CD4-positive, CD25-positive, alpha-beta regulatory T cell (primary cell): ENCODE measurements around the gene AP3S2. TPM values are rescaled to one million over a fixed set of nuclear protein-coding genes. Genes with fewer than 3 reads are reported as not detected.
"Not testable (repeated sequence)": the region's sequence is repeated elsewhere in the genome, so short reads cannot be mapped to it uniquely, and the experiment has no call there.

ENCODE experiments used
- ATAC-seq, 2 donors: fragments of 150-1000 bp; cut with Tn5 transposase; one replicate each; pipeline ENCODE4 v1.10.0; 2021; ENCODE audit warnings: low read depth in 2 of 2, moderate number of reproducible peaks in 2 of 2, moderate library complexity in 1 of 2
- DNase-seq, 3 donors: peaks; one replicate each; pipeline versions ENCODE4 v3.0.0 to v3.0.0-alpha.2; 2012 to 2022; ENCODE audit warnings: mixed read lengths in 1 of 3
- H3K27ac ChIP-seq: one replicate; pipeline ENCODE4 v1.7.0; 2013; ENCODE audit warnings: mild to moderate bottlenecking, low read length; ENCODE audit not compliant: insufficient read depth, poor library complexity, severe bottlenecking
- H3K27me3 ChIP-seq: one replicate; pipeline ENCODE4 v1.7.0; 2013; ENCODE audit warnings: low read length; ENCODE audit not compliant: control insufficient read depth, insufficient read depth
- H3K36me3 ChIP-seq: one replicate; pipeline ENCODE4 v1.7.0; 2013; ENCODE audit warnings: mild to moderate bottlenecking, low read length, moderate library complexity; ENCODE audit not compliant: control insufficient read depth, insufficient read depth
- H3K4me1 ChIP-seq: 2 replicates; pipeline ENCODE4 v1.7.0; 2013; ENCODE audit warnings: mild to moderate bottlenecking, low read length; ENCODE audit not compliant: insufficient read depth, control insufficient read depth, poor library complexity, severe bottlenecking
- H3K4me3 ChIP-seq: one replicate; pipeline ENCODE4 v1.7.0; 2013; ENCODE audit warnings: low read depth, mild to moderate bottlenecking, low read length, moderate library complexity
- H3K9me3 ChIP-seq, 2 experiments: 1 replicate in 1 of 2; 2 replicates in 1 of 2; pipeline ENCODE4 v1.7.0; 2013; ENCODE audit warnings: low read length in 2 of 2, mild to moderate bottlenecking in 1 of 2, moderate library complexity in 1 of 2; ENCODE audit not compliant: control insufficient read depth in 2 of 2
- H3K27ac Mint-ChIP-seq, 3 donors: one replicate each; pipeline ENCODE4 v1.8.0; 2020 to 2022; ENCODE audit warnings: mild to moderate bottlenecking in 3 of 3, mixed read lengths in 3 of 3, moderate library complexity in 2 of 3
- H3K27me3 Mint-ChIP-seq: one replicate; pipeline ENCODE4 v1.8.0; 2022; ENCODE audit warnings: mild to moderate bottlenecking, mixed read lengths
- H3K36me3 Mint-ChIP-seq: one replicate; pipeline ENCODE4 v1.8.0; 2020; ENCODE audit warnings: mixed read lengths
- H3K4me1 Mint-ChIP-seq, 4 donors: one replicate each; pipeline ENCODE4 v1.8.0; 2020 to 2022; ENCODE audit warnings: mixed read lengths in 4 of 4, mild to moderate bottlenecking in 1 of 4
- H3K4me3 Mint-ChIP-seq, 4 donors: one replicate each; pipeline ENCODE4 v1.8.0; 2020 to 2022; ENCODE audit warnings: mild to moderate bottlenecking in 4 of 4, mixed read lengths in 4 of 4, moderate library complexity in 3 of 4
- H3K9me3 Mint-ChIP-seq, 7 donors: one replicate each; pipeline ENCODE4 v1.8.0; 2020 to 2022; ENCODE audit warnings: mixed read lengths in 7 of 7, mild to moderate bottlenecking in 3 of 7, moderate library complexity in 2 of 7
- polyA plus RNA-seq, 4 donors: library from polyadenylated mRNA; unstranded; fragments of 300-500 nt; fragmentation: Illumina TruSeq; gene quantifications; one replicate each; pipeline ENCODE4 v1.2.3, GENCODE V29; 2021
- total RNA-seq: library from RNA; stranded (reverse); gene quantifications from one replicate; pipeline ENCODE4 v1.2.3, GENCODE V29; 2022

Gene AP3S2
- total and polyA plus RNA-seq, 5 donors from 2014 or later = 25.4 to 48.5 (median 30.3) TPM

- peaks cover 33% of the 10 kb centered on the region for H3K36me3 ChIP-seq
- no peak overlapping the region for H3K27ac Mint-ChIP-seq
- H3K4me1 ChIP-seq = no peaks in the 10 kb centered on the region
- ATAC-seq = no peak
- H3K9me3 Mint-ChIP-seq = no peaks in the 10 kb centered on the region
- no peak for DNase-seq
- H3K9me3 ChIP-seq = no peaks in the 10 kb centered on the region
- no peaks in the 10 kb centered on the region for H3K27me3 Mint-ChIP-seq
- H3K36me3 Mint-ChIP-seq = peaks cover 18% of the 10 kb centered on the region
- no peak overlapping the region for H3K4me3 ChIP-seq
- no peak overlapping the region for H3K4me3 Mint-ChIP-seq
- H3K27ac ChIP-seq = no peak overlapping the region
- H3K27me3 ChIP-seq = no peaks in the 10 kb centered on the region
- peaks cover 0 to 10% (median under 1%) of the 10 kb centered on the region in 4 donors for H3K4me1 Mint-ChIP-seq
These were observed 34.9 kb downstream of the AP3S2 start for GRCh38 chr15:89858661-89859458.

- no peaks in the 10 kb centered on the region for H3K9me3 Mint-ChIP-seq
- H3K27ac ChIP-seq = no peak overlapping the region
- DNase-seq (no peak), ATAC-seq (no peak)
- no peaks in the 10 kb centered on the region for H3K9me3 ChIP-seq
- no peaks in the 10 kb centered on the region for H3K27me3 ChIP-seq
- H3K27me3 Mint-ChIP-seq = no peaks in the 10 kb centered on the region
- H3K4me3 Mint-ChIP-seq = no peak overlapping the region
- peaks cover 0 to 8% (median 0%) of the 10 kb centered on the region in 4 donors for H3K4me1 Mint-ChIP-seq
- peaks cover 22% of the 10 kb centered on the region for H3K36me3 ChIP-seq
- H3K27ac Mint-ChIP-seq = no peak overlapping the region
- H3K4me1 ChIP-seq = no peaks in the 10 kb centered on the region
- no peak overlapping the region for H3K4me3 ChIP-seq
- H3K36me3 Mint-ChIP-seq = peaks cover 20% of the 10 kb centered on the region
These were observed 36.1 kb downstream of the AP3S2 start for GRCh38 chr15:89857673-89858072.

- no peak overlapping the region for H3K27ac Mint-ChIP-seq
- ATAC-seq (no peak), DNase-seq (no peak)
- no peak overlapping the region for H3K27ac ChIP-seq
- no peaks in the 10 kb centered on the region for H3K27me3 Mint-ChIP-seq
- no peaks in the 10 kb centered on the region for H3K27me3 ChIP-seq
- no peak overlapping the region for H3K4me3 Mint-ChIP-seq
- H3K9me3 Mint-ChIP-seq = no peaks in the 10 kb centered on the region
- H3K9me3 ChIP-seq = no peaks in the 10 kb centered on the region
- peaks cover 0 to 8% (median 7%) of the 10 kb centered on the region in 4 donors for H3K4me1 Mint-ChIP-seq
- H3K36me3 Mint-ChIP-seq = peaks cover 31% of the 10 kb centered on the region
- peaks cover 8% of the 10 kb centered on the region for H3K36me3 ChIP-seq
- no peaks in the 10 kb centered on the region for H3K4me1 ChIP-seq
- no peak overlapping the region for H3K4me3 ChIP-seq
These were observed 37.8 kb downstream of the AP3S2 start for GRCh38 chr15:89855948-89856347.

GRCh38 chr15:89854863-89855262 is 38.9 kb downstream of the AP3S2 start:
- not testable (repeated sequence) for H3K9me3 ChIP-seq, H3K27ac ChIP-seq, H3K4me3 Mint-ChIP-seq, H3K9me3 Mint-ChIP-seq, H3K36me3 ChIP-seq, H3K27me3 ChIP-seq, H3K4me1 ChIP-seq, H3K27ac Mint-ChIP-seq, ATAC-seq, DNase-seq, H3K27me3 Mint-ChIP-seq, H3K4me3 ChIP-seq
- Mint-ChIP-seq H3K36me3 (peaks cover 27% of the 10 kb centered on the region), H3K4me1 (peaks cover 0 to 10% (median 5%) of the 10 kb centered on the region in 4 donors)

GRCh38 chr15:89852342-89852995 is 41.3 kb downstream of the AP3S2 start:
- no peaks in the 10 kb centered on the region for H3K27me3 Mint-ChIP-seq
- H3K4me3 Mint-ChIP-seq = no peak overlapping the region
- H3K36me3 ChIP-seq = peaks cover 10% of the 10 kb centered on the region
- no peak for DNase-seq
- H3K4me1 Mint-ChIP-seq = peaks cover 0 to 10% (median 4%) of the 10 kb centered on the region in 4 donors
- H3K9me3 ChIP-seq = no peaks in the 10 kb centered on the region
- H3K27ac Mint-ChIP-seq = peak overlapping the region in 1 of 3 donors; percentile 48
- ATAC-seq = no peak
- H3K27ac ChIP-seq = no peak overlapping the region
- peaks cover 33% of the 10 kb centered on the region for H3K36me3 Mint-ChIP-seq
- no peak overlapping the region for H3K4me3 ChIP-seq
- no peaks in the 10 kb centered on the region for H3K27me3 ChIP-seq
- no peaks in the 10 kb centered on the region for H3K9me3 Mint-ChIP-seq
- H3K4me1 ChIP-seq = no peaks in the 10 kb centered on the region

- Mint-ChIP-seq H3K36me3 (peaks cover 31% of the 10 kb centered on the region), H3K9me3 (no peaks in the 10 kb centered on the region), H3K27ac (peak overlapping the region in 1 of 3 donors; percentile 48), H3K4me1 (peaks cover 0 to 10% (median 5%) of the 10 kb centered on the region in 4 donors), H3K27me3 (no peaks in the 10 kb centered on the region), H3K4me3 (no peak overlapping the region)
- DNase-seq = no peak
- Histone ChIP-seq H3K4me3 (no peak overlapping the region), H3K9me3 (no peaks in the 10 kb centered on the region), H3K27ac (no peak overlapping the region), H3K36me3 (peaks cover 10% of the 10 kb centered on the region), H3K27me3 (no peaks in the 10 kb centered on the region), H3K4me1 (no peaks in the 10 kb centered on the region)
- ATAC-seq = no peak
These were observed 42.0 kb downstream of the AP3S2 start for GRCh38 chr15:89851673-89852341.

- H3K36me3 Mint-ChIP-seq = peaks cover 35% of the 10 kb centered on the region
- no peaks in the 10 kb centered on the region for H3K9me3 ChIP-seq
- H3K4me3 Mint-ChIP-seq = no peak overlapping the region
- no peak overlapping the region for H3K27ac Mint-ChIP-seq
- ATAC-seq (no peak), DNase-seq (no peak)
- H3K4me1 Mint-ChIP-seq = peaks cover 0 to 18% (median 8%) of the 10 kb centered on the region in 4 donors
- H3K4me3 ChIP-seq = no peak overlapping the region
- no peaks in the 10 kb centered on the region for H3K4me1 ChIP-seq
- H3K9me3 Mint-ChIP-seq = no peaks in the 10 kb centered on the region
- H3K27ac ChIP-seq = no peak overlapping the region
- H3K36me3 ChIP-seq = peaks cover 16% of the 10 kb centered on the region
- H3K27me3 Mint-ChIP-seq = no peaks in the 10 kb centered on the region
- H3K27me3 ChIP-seq = no peaks in the 10 kb centered on the region
These were observed 44.9 kb downstream of the AP3S2 start for GRCh38 chr15:89848970-89849292.
